ENCODE results near the gene ARMCX4. TPM values are rescaled to one million over a fixed set of nuclear protein-coding genes. Genes with fewer than 3 reads are reported as not detected.
A peak's percentile ranks its signal among the peaks of the same experiment; 100 is the strongest.
"Not testable (repeated sequence)": the region's sequence is repeated elsewhere in the genome, so short reads cannot be mapped to it uniquely, and the experiment has no call there.

ARMCX4 gene
- 3.3 and 3.4 TPM in 2 replicates for total RNA-seq

DNA sequence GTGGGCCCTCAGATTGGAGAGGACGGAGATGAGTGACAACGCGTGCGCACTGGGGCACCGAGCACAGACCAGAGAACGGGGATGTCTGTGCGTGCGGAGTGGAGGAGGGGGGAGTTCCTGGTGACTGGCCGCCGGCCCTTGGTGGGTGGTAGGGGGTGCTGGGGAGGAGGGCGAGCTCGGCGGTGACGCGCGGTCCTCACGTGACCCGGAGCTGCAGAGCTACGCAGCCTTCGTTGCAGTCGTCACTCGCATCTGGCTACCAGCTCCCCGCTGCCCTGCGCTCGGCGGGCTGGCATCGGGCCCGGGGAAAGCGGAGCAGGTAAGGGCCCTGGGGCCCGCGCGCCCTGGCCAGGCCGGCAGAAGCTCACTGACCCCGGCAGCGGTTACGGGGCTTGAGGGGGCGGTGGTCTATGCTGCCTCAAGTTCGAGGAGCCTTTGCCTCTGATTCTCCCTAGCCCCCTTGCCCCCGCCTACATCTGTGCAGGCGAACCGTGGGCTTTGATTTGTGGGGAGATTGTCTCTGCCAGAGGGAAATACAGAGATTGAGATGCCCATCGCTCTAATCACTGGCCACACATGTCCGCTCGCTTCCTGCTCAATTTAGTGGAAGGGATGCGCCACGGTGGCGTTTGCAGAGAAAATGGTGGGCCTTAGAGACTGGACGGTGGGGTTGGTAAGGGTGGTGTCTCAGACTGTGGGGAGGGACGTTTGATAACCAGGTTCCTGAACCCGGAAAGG lies at the start of gene ARMCX4:
ARMCX4 (plus strand) TSS at position 245 of the 738 bp plus-strand sequence. CDS start 3,134 bp downstream, outside the sequence.
- DNase-seq (ENCODE audit: low read depth in 2 of 2) = peak; percentile 20 to 73

DNA sequence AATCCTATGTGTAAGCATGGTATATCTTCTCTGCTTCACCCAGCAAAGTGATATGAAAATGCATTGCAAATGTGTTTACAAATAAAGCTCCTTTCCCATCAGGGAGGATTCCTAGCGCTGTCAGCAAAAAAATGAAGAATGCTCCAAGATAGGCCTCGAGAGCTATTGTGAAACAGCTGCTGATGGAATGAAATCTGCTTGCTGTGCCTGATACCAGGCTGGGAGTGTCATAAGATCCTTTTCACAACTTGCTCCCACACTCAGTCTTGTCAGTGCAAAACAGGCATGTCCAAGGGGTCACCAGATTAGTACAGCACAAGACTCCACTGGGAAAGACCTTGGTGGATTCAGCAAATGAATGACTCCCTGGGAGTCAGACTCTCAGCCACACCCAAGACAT lies 43.2 kb upstream of the ARMCX4 start:
- DNase-seq (ENCODE audit: low read depth in 2 of 2) = no peak

DNA sequence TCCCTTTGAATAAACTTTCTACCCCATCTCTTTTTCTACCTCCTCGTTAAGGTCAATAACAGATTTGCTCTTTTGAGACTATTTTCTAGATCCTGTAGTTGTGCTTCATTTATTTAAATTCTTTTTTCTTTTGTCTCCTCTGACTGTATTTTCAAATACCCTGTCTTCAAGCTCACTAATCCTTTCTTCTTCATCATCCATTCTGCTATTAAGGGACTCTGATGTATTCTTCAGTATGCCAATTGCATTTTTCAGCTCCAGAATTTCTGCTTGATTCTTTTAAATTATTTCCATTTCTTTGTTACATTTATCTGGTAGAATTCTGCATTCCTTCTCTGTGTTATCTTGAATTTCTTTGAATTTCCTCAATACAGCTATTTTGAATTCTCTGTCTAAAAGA lies 36.0 kb upstream of the ARMCX4 start:
- no peak for DNase-seq (ENCODE audit: low read depth in 2 of 2)

DNA sequence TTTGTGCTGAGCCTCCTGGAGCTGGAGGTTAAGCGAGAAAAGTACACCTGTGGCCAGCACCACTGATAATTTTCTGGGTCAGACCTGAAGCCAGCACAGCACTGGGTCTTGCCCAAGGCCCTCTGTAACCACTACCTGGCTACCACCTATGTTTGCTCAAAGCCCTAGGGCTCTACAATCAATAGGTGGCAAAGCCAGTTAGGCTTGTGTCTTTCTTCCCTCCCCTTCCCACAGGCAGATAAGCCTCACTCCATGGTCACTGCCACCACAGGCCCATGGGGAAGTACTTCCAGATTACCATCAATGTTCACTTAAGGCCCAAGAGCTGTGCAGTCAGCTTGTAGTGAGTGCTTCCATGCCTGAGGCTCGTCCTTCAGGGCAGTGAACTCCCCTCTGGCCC lies 35.2 kb upstream of the ARMCX4 start:
- DNase-seq (ENCODE audit: low read depth in 2 of 2) = no peak

- DNase-seq (ENCODE audit: low read depth in 2 of 2) = no peak
Measured at GRCh38 chrX:101450961-101451360, 34.3 kb upstream of the ARMCX4 start.

GRCh38 chrX:101452056-101452455 lies 33.2 kb upstream of the ARMCX4 start:
- peak in 1 of 2 donors; percentile 26 for DNase-seq (ENCODE audit: low read depth in 2 of 2)

DNA sequence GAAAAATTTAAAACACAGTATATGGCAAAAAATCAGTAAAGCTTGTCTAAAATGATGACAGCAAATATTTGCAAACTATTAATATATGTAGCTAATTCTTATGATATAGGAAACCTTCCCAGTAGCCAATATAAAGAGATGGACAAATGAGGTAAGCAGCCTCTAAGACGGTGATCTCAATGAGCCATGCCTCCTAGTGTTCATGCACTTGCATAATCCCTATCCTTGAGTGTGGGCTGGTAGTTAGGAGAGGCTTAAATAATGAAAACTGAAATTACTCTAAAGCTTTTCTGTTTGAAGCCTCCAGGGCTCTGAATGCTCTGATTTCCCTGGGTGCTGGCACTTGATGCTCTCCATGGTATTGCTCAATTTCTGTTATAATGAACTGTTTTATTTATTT lies 24.6 kb upstream of the ARMCX4 start:
- no peak for DNase-seq (ENCODE audit: low read depth in 2 of 2)

- DNase-seq (ENCODE audit: low read depth in 2 of 2) = peak; percentile 24 to 39
Measured at GRCh38 chrX:101462892-101463291, 22.4 kb upstream of the ARMCX4 start.

DNA sequence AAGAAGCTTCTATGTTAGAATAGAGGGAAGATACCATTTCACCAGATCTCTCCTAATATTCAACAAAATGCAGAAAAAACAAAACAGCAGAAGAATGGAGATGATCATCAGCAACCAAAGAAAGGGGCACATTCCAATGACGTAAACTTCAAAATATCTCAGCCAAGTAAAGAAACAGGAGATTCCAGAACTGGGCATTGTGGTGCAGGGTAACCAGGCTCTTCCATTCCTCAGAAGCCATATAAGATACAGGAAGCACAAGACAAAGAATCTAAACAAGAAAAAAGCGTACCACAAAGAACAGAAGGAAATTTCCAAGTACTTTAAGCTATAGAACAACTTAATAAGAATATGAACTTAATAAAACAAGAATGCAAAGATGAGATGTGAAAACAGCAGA lies 6.9 kb upstream of the ARMCX4 start:
- DNase-seq (ENCODE audit: low read depth in 2 of 2) = no peak

- no peak for DNase-seq (ENCODE audit: low read depth in 2 of 2)
Measured at GRCh38 chrX:101482296-101482695, 3.0 kb upstream of the ARMCX4 start.

DNA sequence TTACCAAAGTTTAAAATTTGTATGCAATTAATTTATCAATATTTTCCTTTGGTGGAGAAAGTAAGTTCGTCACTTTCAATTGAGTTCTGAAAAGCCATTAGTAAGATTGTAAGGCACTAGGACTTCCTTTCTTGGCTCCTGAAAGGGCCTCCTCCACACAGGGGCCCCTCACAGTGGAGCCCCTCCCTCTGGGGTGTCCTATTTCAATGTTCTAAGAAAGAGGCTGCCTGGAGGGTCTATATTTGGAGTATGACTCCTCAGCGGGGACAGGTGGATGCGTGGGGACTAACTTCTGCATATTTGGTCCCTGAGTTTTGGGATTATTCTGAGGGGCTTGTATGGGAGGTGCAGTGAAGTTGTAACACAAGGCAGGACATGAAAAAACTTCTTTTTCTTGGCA lies 1.6 kb upstream of the ARMCX4 start:
- no peak for DNase-seq (ENCODE audit: low read depth in 2 of 2)

- no peak for DNase-seq (ENCODE audit: low read depth in 2 of 2)
Measured at GRCh38 chrX:101484135-101484534, 1.1 kb upstream of the ARMCX4 start.

DNA sequence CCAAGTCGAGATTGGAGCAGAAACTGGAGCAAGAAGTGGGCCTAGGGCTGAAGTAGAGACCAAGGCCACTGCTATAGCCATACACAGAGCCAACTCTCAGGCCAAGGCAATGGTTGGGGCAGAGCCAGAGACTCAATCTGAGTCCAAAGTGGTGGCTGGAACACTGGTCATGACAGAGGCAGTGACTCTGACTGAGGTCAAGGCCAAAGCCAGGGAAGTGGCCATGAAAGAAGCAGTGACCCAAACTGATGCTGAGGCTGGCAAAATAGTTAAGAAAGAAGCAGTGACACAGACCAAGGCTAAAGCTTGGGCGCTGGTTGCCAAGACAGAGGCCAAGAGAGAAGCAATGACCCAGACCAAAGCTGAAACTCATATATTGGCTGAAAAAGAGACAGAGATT lies 3.5 kb downstream of the ARMCX4 start:
- no peak for DNase-seq (ENCODE audit: low read depth in 2 of 2)

GRCh38 chrX:101491943-101492342 lies 6.7 kb downstream of the ARMCX4 start:
- DNase-seq (ENCODE audit: low read depth in 2 of 2) = no peak

DNA sequence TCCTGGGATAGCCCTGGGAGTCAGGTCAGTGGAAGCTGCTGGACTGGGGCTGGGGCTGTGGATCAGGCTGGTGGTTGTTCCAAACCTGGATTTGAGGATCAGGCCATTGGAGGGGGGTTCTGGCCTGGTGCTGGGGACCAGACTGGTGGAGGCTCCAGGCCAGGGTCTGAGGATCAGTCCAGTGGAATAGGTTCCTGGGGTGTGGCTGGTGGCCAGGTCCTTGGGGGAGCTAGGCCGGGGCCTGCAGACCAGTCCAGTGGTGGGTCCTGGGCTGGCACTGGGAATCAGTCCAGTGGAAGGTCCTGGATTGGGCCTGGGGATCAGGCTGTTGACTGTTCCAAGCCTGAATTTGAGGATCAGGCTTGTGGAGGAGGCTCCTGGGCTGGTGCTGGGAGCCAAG lies 8.0 kb downstream of the ARMCX4 start:
- DNase-seq (ENCODE audit: low read depth in 2 of 2) = no peak

DNA sequence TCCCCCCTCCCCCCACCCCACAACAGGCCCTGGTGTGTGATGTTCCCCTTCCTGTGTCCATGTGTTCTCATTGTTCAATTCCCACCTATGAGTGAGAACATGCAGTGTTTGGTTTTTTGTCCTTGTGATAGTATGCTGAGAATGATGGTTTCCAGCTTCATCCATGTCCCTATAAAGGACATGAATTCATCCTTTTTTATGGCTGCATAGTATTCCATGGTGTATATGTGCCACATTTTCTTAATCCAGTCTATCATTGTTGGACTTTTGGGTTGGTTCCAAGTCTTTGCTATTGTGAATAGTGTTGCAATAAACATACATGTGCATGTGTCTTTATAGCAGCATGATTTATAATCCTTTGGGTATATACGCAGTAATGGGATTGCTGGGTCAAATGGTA lies 17.7 kb downstream of the ARMCX4 start:
- not testable (repeated sequence) for DNase-seq (ENCODE audit: low read depth in 2 of 2)

DNA sequence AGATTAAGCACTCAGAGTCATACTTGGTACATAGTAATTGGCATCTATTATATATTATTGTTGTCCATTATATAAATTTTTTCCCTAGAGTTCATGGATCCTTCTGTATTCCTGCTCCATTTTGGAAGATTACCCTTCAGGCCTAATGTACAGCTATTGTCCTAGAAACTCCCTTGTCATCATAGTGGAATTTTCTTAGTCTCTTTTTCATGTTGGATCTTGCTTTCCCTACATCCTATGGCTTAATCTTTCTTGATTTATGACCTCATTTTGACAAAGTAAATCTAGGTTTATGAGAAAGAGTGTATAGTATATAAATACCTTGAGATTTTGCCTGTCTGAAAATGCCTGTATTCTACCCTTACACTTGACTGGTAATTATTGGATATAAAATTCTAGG lies 22.1 kb downstream of the ARMCX4 start:
- DNase-seq (ENCODE audit: low read depth in 2 of 2) = no peak

GRCh38 chrX:101507986-101508385 lies 22.7 kb downstream of the ARMCX4 start:
- DNase-seq (ENCODE audit: low read depth in 2 of 2) = no peak

DNA sequence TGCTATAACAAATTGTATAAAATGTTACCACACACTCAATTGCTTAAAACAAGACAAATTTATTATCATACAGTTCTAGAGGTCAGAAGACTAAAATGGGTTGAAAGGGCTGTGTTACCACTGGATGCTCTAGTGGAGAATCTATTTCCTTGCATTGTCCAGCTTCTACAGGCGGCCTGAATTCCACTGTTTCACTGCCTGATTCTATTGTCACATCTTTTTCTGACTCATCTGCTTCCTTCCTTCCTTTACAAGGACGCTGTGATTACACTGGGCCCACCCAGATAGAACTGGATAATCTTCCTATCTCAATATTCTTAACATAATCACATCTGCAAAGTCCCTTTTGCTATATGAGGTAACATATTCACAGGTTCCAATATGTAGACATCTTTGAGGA lies 45.7 kb downstream of the ARMCX4 start:
- DNase-seq (ENCODE audit: low read depth in 2 of 2) = peak; percentile 70 to 79

Other genes starting within 250 kb of the ARMCX4 start
- 0.13 TPM in 1 of 2 replicates, not detected in the other for gene TAF7L, start 194.1 kb upstream of the ARMCX4 start, total RNA-seq
- 2.4 and 2.9 TPM in 2 replicates for gene TIMM8A, start 136.7 kb upstream of the ARMCX4 start, total RNA-seq
- under 0.01 TPM in 1 of 2 replicates, not detected in the other for gene BTK, start 99.3 kb upstream of the ARMCX4 start, total RNA-seq
- 206 and 253 TPM in 2 replicates for gene RPL36A, start 94.4 kb upstream of the ARMCX4 start, total RNA-seq
- gene GLA, start 77.5 kb upstream of the ARMCX4 start, total RNA-seq = 23.3 and 24.4 TPM in 2 replicates
- 75.9 and 81.4 TPM in 2 replicates for gene HNRNPH2, start 77.2 kb upstream of the ARMCX4 start, total RNA-seq
- gene ARMCX1, start 65.1 kb downstream of the ARMCX4 start, total RNA-seq = 48.2 and 49.3 TPM in 2 replicates
- 30.2 and 36.9 TPM in 2 replicates for gene ARMCX6, start 132.5 kb downstream of the ARMCX4 start, total RNA-seq
- gene ARMCX3, start 137.7 kb downstream of the ARMCX4 start, total RNA-seq = 43.1 and 61.2 TPM in 2 replicates
- 29.7 and 51.2 TPM in 2 replicates for gene ARMCX2, start 174.4 kb downstream of the ARMCX4 start, total RNA-seq